MG63 (cell line): ENCODE measurements around the gene ITGAV. TPM values are rescaled to one million over a fixed set of nuclear protein-coding genes. Genes with fewer than 3 reads are reported as not detected.
"Not testable (repeated sequence)": the region's sequence is repeated elsewhere in the genome, so short reads cannot be mapped to it uniquely, and the experiment has no call there.

Experiments used
- DNase-seq: peaks from one replicate; pipeline ENCODE4 v3.0.0-alpha.2; 2020
- H3K27me3 ChIP-seq: fragments of 250-450 bp; sonication (Bioruptor Pico); 2 replicates; pipeline ENCODE4 v1.5.1; 2020; ENCODE audit warnings: mild to moderate bottlenecking, moderate library complexity
- H3K36me3 ChIP-seq: fragments of 250-450 bp; sonication (Bioruptor Pico); 2 replicates; pipeline ENCODE4 v1.5.1; 2020; ENCODE audit warnings: mild to moderate bottlenecking, moderate library complexity
- H3K4me3 ChIP-seq: fragments of 250-450 bp; sonication (Bioruptor Pico); 2 replicates; pipeline ENCODE4 v1.5.1; 2020; ENCODE audit warnings: mild to moderate bottlenecking, moderate library complexity
- H3K9me3 ChIP-seq: fragments of 250-450 bp; sonication (Bioruptor Pico); 2 replicates; pipeline ENCODE4 v1.5.1; 2020; ENCODE audit warnings: mild to moderate bottlenecking, moderate library complexity
- total RNA-seq: library from RNA; depleted of rRNA; stranded (reverse); fragments of >200 nt; shearing (Covaris generic); gene quantifications from 2 replicates; pipeline ENCODE4 v1.2.3, GENCODE V29; 2014; ENCODE audit warnings: low replicate concordance

The ITGAV gene
- total RNA-seq, 1 experiment from 2014 or later: 41.3 TPM

- not testable (repeated sequence) for H3K9me3 ChIP-seq
Measured at GRCh38 chr2:186568600-186568999, 21.3 kb upstream of the ITGAV start.

DNA sequence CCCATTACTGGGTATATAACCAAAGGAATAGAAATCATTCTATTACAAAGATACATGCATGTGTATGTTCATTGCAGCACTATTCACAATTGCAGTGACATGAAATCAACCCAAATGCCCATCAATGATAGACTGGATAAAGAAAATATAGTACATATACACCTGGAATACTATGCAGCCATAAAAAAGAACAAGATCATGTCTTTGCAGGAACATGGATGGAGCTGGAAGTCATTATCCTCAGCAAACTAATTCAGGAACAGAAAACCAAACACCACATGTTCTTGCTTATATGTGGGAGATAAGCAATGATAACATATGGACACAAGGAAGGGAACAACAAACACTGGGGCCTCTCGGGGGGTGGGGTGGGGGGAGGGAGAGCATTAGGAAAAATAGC is 20.7 kb upstream of the ITGAV start:
- H3K4me3 ChIP-seq, H3K9me3 ChIP-seq, DNase-seq, H3K27me3 ChIP-seq, H3K36me3 ChIP-seq: not testable (repeated sequence)

More at GRCh38 chr2:186568600-186568999, 21.3 kb upstream of the ITGAV start:
- not testable (repeated sequence) for DNase-seq, H3K4me3 ChIP-seq, H3K27me3 ChIP-seq, H3K36me3 ChIP-seq

DNA sequence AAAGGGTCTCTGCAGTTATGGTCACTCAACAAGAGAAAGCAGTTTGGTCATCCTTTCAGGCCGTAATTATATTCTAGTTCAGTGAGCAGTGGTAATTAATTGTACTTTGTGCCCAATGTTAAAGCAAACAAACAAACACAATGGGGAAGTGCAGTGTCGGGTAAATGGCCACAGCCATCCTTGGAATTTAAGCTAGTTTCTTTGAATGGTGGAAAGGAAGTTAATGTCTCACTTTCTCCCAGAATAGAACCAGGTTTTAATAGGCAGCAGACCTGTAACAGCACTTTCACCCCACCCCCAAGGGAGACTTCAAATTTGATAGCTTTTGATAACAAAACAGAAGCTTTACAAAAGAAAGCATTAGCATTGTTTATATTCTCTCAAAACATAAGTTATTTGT is 20.0 kb upstream of the ITGAV start:
- Histone ChIP-seq H3K4me3 (no peak overlapping the region), H3K9me3 (peaks cover 4% of the 10 kb centered on the region), H3K36me3 (no peaks in the 10 kb centered on the region), H3K27me3 (no peaks in the 10 kb centered on the region)
- DNase-seq: no peak

GRCh38 chr2:186570604-186571003 is 19.3 kb upstream of the ITGAV start:
- H3K4me3 ChIP-seq: no peak overlapping the region
- H3K27me3 ChIP-seq: no peaks in the 10 kb centered on the region
- H3K36me3 ChIP-seq: no peaks in the 10 kb centered on the region
- peak; percentile 55 for DNase-seq
- peaks cover 4% of the 10 kb centered on the region for H3K9me3 ChIP-seq

DNA sequence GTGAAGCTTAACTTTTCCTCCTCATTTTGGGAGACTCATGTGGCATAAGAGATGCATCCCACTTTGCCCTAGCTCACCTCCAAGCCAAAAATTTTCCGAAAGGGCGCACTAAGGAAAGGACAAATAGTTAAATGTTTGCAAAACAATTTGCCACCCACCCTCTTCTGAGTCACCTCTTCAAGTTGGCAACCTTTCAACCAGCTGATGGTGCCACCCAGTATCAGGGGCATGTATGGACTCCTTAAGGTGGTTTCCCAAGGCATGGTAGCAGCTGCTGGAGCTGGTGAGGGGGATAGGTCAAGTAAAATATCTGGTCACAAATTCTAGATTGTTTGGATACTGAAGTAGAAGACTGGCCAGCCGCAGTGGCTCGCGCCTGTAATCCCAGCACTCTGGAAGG is 17.2 kb upstream of the ITGAV start:
- Histone ChIP-seq H3K36me3 (no peaks in the 10 kb centered on the region), H3K9me3 (peaks cover 4% of the 10 kb centered on the region), H3K27me3 (no peaks in the 10 kb centered on the region), H3K4me3 (no peak overlapping the region)
- no peak for DNase-seq

DNA sequence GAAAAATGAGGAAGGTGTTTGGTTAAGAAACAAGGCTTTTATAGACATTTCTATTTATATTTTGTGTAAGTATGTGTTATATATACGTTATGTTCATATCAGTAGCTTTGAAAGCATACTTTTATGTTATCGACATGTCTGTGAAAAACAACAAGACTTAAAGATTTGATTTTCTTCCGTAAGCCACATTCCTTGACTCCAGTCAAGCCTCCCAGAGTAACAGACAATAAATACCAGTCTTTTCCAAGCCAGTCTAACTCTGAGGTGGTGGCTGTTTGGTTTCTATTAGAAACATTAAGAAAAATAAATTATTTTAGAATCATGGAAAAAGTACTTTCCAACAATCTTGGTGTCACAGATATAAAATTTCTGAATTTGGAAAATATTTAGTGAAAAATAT is 16.3 kb upstream of the ITGAV start:
- no peaks in the 10 kb centered on the region for H3K27me3 ChIP-seq
- no peak overlapping the region for H3K4me3 ChIP-seq
- no peak for DNase-seq
- peaks cover 2% of the 10 kb centered on the region; the same call in 1 of the 2 replicates for H3K9me3 ChIP-seq
- H3K36me3 ChIP-seq: no peaks in the 10 kb centered on the region

- no peak overlapping the region for H3K4me3 ChIP-seq
- H3K9me3 ChIP-seq: no peaks in the 10 kb centered on the region
- H3K27me3 ChIP-seq: no peaks in the 10 kb centered on the region
- peak; percentile 79 for DNase-seq
- no peaks in the 10 kb centered on the region for H3K36me3 ChIP-seq
Measured at GRCh38 chr2:186575302-186575701, 14.6 kb upstream of the ITGAV start.

DNA sequence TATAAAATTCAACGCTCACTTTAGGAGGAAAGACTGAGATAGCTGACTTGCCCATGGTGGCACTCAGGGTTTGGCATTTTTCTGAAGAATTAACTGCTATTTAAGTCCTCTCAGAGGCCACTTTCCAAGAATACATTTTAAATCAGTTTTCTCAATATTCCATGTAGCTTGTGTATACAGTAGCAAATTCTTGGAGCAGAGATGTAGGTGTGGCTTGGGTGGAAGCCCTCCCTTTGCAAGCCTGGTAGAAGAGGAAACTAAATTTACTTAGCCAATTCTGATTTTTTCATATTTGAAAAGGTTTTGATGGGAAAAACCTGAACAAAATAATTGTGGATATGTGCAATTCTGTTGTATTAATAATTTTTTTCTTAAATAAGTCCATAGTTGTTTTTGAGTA is 14.0 kb upstream of the ITGAV start:
- H3K36me3 ChIP-seq: no peaks in the 10 kb centered on the region
- no peaks in the 10 kb centered on the region for H3K9me3 ChIP-seq
- no peaks in the 10 kb centered on the region for H3K27me3 ChIP-seq
- no peak overlapping the region for H3K4me3 ChIP-seq
- DNase-seq: peak; percentile 46

DNA sequence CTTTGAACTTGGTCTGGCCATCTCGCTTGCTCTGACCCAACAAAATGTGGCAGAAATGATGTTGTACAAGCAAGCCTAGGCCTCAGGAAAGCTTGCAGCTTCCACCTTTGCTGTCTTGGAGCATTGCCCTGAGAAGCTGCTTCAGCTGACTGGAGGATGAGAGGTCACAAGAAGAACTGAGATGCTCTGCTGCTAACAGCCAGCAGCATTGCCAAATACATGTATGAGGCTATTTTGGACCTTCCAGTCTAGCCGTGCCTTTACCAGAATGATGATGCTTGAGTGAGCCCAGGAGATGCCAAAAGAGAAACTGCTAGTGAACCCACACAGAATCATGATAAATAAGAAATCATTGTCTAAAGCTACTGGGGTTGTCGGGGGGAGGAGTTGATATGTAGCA is 13.2 kb upstream of the ITGAV start:
- no peaks in the 10 kb centered on the region for H3K9me3 ChIP-seq
- no peak overlapping the region for H3K4me3 ChIP-seq
- no peaks in the 10 kb centered on the region for H3K27me3 ChIP-seq
- DNase-seq: no peak
- H3K36me3 ChIP-seq: no peaks in the 10 kb centered on the region

DNA sequence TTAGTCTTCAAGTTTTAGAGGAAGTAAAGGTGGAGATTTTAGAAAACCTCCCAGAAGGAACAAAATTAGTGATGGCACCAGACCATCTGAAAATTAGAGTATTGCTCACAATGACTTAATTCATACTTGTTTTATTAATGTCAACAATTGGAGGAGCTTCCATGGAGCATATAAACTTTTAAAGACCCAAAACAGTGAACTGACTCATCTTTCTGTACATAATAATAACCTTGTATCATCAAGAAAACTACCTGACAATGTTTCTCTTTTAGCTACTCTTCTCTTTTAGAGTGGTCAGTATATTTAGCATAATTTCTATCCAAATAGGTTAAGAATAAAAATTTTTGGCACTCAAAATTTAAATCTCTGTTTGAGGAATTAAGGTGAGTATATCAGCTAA is 7.2 kb upstream of the ITGAV start:
- H3K27me3 ChIP-seq: no peaks in the 10 kb centered on the region
- no peak overlapping the region for H3K4me3 ChIP-seq
- DNase-seq: no peak
- H3K9me3 ChIP-seq: no peaks in the 10 kb centered on the region
- no peaks in the 10 kb centered on the region for H3K36me3 ChIP-seq

DNA sequence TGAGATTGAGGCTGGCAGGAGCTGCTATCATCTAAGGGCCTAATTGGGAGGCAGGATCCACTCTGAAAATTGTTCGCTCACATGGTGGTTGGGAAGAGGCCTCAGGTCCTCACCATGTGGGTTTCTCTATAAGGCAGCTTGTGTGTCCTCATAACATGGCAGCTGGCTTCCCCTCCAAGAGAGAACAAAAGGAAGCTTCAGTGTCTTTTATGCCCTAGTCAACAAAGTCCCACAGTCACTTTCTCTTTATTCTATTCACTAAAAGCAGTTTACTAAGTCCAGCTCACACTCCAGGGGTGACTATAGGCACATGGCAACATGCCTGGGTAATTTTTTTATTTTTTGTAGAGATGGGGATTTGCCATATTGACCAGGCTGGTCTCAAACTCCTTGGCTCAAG is 5.8 kb upstream of the ITGAV start:
- no peak for DNase-seq
- no peaks in the 10 kb centered on the region for H3K27me3 ChIP-seq

DNA sequence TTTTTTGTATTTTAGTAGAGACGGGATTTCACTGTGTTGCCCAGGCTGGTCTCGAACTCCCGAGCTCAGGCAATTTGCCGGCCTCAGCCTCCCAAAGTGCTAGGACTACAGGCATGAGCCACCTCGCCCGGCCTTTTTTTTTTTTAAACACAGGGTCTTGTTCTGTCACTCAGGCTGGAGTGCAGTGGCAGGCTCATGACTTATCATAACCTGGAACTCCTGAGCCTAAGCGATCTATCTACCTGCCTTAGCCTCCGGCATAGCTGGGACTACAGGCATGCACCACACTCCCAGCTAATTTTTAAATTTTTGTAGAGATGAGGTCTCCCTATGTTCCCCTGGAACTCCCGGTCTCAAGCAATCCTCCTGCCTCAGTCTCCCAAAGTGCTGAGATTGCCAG is 1.4 kb upstream of the ITGAV start:
- Histone ChIP-seq H3K27me3 (no peaks in the 10 kb centered on the region), H3K36me3 (no peaks in the 10 kb centered on the region), H3K9me3 (no peaks in the 10 kb centered on the region), H3K4me3 (no peak overlapping the region)
- no peak for DNase-seq

More for the DNA sequence above, 5.8 kb upstream of the ITGAV start:
- H3K36me3 ChIP-seq: no peaks in the 10 kb centered on the region
- H3K4me3 ChIP-seq: no peak overlapping the region
- no peaks in the 10 kb centered on the region for H3K9me3 ChIP-seq

DNA sequence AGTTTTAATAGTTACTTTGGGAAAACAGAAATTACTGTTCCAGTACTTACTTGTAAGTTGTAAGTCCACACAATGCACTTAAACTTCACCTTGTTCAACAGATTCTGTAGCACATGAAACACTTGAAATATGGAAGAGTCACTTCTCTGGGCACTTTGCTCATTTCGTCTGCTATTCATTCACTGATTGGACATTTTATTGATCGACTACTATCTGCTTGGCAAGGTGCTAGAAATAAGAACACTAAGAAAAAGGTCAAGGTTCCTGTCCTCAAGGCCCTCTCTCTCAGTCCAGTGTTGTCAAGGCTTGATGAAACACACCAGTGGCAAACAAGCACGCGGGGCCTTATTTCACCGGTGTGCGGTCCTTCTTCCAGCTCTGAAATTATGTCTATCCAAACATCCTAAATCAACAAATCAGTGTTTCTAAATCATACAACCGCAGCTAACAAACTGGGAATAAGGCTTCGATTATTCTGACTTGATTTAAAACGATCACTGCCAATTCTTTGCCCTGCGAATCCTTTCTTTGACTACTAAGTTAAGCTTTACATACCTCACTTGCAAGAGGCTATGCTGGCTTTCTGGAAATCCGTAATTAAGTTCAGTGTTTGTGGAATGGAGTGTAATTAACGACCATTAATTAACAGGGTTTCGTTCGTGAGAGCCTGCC is 780 bp upstream of the ITGAV start:
- peak overlapping the region; percentile 86 for H3K4me3 ChIP-seq
- no peaks in the 10 kb centered on the region for H3K27me3 ChIP-seq
- H3K9me3 ChIP-seq: no peaks in the 10 kb centered on the region
- H3K36me3 ChIP-seq: no peaks in the 10 kb centered on the region
- DNase-seq: no peak

GRCh38 chr2:186590350-186590758 is 498 bp downstream of the ITGAV start:
- no peak for DNase-seq
- no peaks in the 10 kb centered on the region for H3K9me3 ChIP-seq
- H3K27me3 ChIP-seq: no peaks in the 10 kb centered on the region
- no peaks in the 10 kb centered on the region for H3K36me3 ChIP-seq
- peak overlapping the region; percentile 86 for H3K4me3 ChIP-seq

GRCh38 chr2:186590759-186591505 is 1.1 kb downstream of the ITGAV start:
- Histone ChIP-seq H3K4me3 (peak overlapping the region; percentile 86), H3K9me3 (no peaks in the 10 kb centered on the region), H3K27me3 (no peaks in the 10 kb centered on the region), H3K36me3 (no peaks in the 10 kb centered on the region)
- no peak for DNase-seq

DNA sequence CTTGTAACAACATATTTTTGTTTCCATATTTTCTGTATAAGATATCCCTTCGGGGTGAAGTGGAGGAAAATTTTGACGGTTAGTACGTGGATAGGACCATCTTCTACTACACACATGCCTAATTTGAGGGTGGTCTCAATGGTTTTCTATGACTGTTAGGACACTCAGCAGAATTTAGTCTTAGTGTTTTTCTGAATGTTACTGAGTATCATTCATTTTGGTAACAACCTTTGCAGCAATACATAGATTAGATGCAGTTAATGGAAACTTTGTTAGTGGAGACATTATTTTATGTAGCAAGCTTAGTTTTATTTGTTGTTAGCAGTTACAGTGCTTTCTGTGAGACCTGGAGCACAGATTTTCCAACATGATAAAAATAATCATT is 1.6 kb downstream of the ITGAV start:
- no peak for DNase-seq
- no peaks in the 10 kb centered on the region for H3K36me3 ChIP-seq
- H3K4me3 ChIP-seq: peak overlapping the region; percentile 86
- H3K27me3 ChIP-seq: no peaks in the 10 kb centered on the region
- H3K9me3 ChIP-seq: no peaks in the 10 kb centered on the region

DNA sequence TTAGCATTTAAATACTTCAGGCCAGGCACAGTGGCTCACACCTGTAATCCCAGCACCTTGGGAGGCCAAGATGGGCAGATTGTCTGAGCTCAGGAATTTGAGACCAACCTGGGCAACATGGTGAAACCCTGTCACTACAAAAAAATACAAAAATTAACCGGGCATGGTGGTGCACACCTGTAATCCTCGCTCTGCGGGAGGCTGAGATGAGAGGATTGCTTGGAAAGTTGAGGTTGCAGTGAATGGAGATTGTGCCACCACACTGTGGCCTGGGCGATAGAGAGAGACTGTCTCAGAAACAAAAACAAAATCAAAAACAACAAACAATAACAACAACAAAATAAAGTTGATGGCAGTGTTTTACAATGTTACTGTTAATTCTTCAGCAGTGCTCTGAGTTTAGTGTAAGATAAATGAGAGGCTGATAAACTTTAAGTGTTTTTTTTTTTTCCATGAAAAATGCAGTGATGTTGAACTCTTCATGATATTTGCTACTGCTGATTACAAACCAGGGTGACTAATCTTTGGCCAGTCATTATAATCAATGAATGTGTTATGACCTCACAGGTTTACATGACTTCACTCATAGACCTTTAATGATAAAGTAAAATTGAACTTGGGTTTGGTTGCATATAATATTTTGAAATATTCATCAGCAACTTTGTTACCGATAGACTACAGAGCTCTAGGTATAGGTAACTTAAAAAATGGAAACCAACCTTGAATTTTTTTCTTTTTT is 2.5 kb downstream of the ITGAV start:
- no peak overlapping the region for H3K4me3 ChIP-seq
- DNase-seq: no peak

More for the DNA sequence above, 2.5 kb downstream of the ITGAV start:
- Histone ChIP-seq H3K36me3 (no peaks in the 10 kb centered on the region), H3K27me3 (no peaks in the 10 kb centered on the region), H3K9me3 (no peaks in the 10 kb centered on the region)
